GM12875 (cell line): ENCODE measurements around the gene NTHL1.

ENCODE experiments used
- H3K4me3 ChIP-seq: one replicate; pipeline ENCODE4 v1.5.1; 2011; ENCODE audit warnings: low read depth, low read length, control low read depth
- CTCF ChIP-seq: IDR thresholded peaks from 2 replicates; pipeline ENCODE4 v1.5.1; 2011; ENCODE audit warnings: low read depth, mild to moderate bottlenecking, control low read depth, inconsistent platforms, low read length, moderate library complexity, borderline replicate concordance; ENCODE audit not compliant: insufficient read depth

Gene NTHL1

GRCh38 chr16:2087748-2088631, 40.4 kb upstream of the NTHL1 start:
- H3K4me3 ChIP-seq: no peak overlapping the region
- TF ChIP-seq CTCF: no peak

GRCh38 chr16:2086812-2087747, 39.4 kb upstream of the NTHL1 start:
- TF ChIP-seq CTCF: no peak
- H3K4me3 ChIP-seq: no peak overlapping the region

DNA sequence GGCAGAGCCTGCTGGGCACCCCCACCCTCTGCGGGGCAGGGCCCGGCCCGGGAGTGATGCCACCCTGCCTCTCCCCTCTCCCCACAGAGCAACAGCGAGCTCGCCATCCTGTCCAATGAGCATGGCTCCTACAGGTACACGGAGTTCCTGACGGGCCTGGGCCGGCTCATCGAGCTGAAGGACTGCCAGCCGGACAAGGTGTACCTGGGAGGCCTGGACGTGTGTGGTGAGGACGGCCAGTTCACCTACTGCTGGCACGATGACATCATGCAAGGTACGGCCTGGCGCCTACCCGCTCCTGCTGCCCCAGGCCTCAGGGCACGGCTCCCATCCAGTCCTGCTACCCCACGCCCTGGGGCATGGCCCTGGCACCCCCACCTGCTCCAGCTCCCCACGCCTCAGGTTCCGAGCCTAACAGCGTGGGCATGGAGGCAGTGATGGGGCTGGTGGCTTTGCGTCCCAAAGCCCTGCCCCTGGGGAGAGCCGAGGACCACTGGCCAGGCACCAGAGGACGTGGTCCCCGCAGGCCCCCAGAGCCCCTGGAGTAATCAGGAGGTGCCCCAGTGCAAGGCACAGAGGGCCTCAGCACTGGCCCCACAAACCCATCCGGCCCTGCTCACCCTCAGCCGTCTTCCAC, 38.6 kb upstream of the NTHL1 start:
- no peak for TF ChIP-seq CTCF

GRCh38 chr16:2085669-2086068, 38.0 kb upstream of the NTHL1 start:
- no peak overlapping the region for H3K4me3 ChIP-seq
- no peak for TF ChIP-seq CTCF

More for the DNA sequence above, 38.6 kb upstream of the NTHL1 start:
- H3K4me3 ChIP-seq: no peak overlapping the region

GRCh38 chr16:2084895-2085625, 37.4 kb upstream of the NTHL1 start:
- no peak overlapping the region for H3K4me3 ChIP-seq
- TF ChIP-seq CTCF: no peak
